ENCODE results near the gene ADD2. TPM values are rescaled to one million over a fixed set of nuclear protein-coding genes. Genes with fewer than 3 reads are reported as not detected.

ADD2 gene
- total RNA-seq, 1 experiment from 2014 or later: 0.23 TPM

- intact Hi-C loops (cut with micrococcal nuclease): loop anchor here (10.0 kb wide), 1 partner anchor 205 kb away; no protein-coding TSS in a partner anchor
- Mint-ChIP-seq H3K27me3 (ENCODE audit: insufficient read depth, unreplicated experiment) (peaks cover 43% of the 10 kb centered on the region), H3K36me3 (ENCODE audit: insufficient read depth, unreplicated experiment) (no peaks in the 10 kb centered on the region), H3K4me1 (ENCODE audit: insufficient read depth, unreplicated experiment) (no peaks in the 10 kb centered on the region), H3K27ac (ENCODE audit: low read depth, unreplicated experiment) (no peak overlapping the region), H3K9me3 (ENCODE audit: unreplicated experiment) (no peaks in the 10 kb centered on the region), H3K4me3 (ENCODE audit: unreplicated experiment) (no peak overlapping the region)
- CTCF ChIA-PET: no interaction called here
- no peak for TF ChIP-seq CTCF (IDR thresholded peaks at IDR 0.05; ENCODE audit: unreplicated experiment)
- DNase-seq (ENCODE audit: unreplicated experiment): no peak
- no TSS peak for BruUV-seq (replicated peaks)
- POLR2A ChIA-PET: no interaction called here
Observed at GRCh38 chr2:70659551-70659950, 108.4 kb downstream of the ADD2 start.

GRCh38 chr2:70658476-70658875 is 109.5 kb downstream of the ADD2 start:
- no peak for TF ChIP-seq CTCF (IDR thresholded peaks at IDR 0.05; ENCODE audit: unreplicated experiment)
- DNase-seq (ENCODE audit: unreplicated experiment): no peak
- Mint-ChIP-seq H3K4me3 (ENCODE audit: unreplicated experiment) (no peak overlapping the region), H3K36me3 (ENCODE audit: insufficient read depth, unreplicated experiment) (no peaks in the 10 kb centered on the region), H3K4me1 (ENCODE audit: insufficient read depth, unreplicated experiment) (no peaks in the 10 kb centered on the region), H3K9me3 (ENCODE audit: unreplicated experiment) (no peaks in the 10 kb centered on the region), H3K27me3 (ENCODE audit: insufficient read depth, unreplicated experiment) (peaks cover 41% of the 10 kb centered on the region), H3K27ac (ENCODE audit: low read depth, unreplicated experiment) (no peak overlapping the region)
- BruUV-seq (replicated peaks): no TSS peak
- POLR2A ChIA-PET: no interaction called here
- CTCF ChIA-PET: interaction anchor here (0.5 to 1.4 kb wide), 2 partner anchors 179 to 206 kb away, joined by 3 read pairs; no protein-coding TSS in a partner anchor
- intact Hi-C loops (cut with micrococcal nuclease): loop anchor here (10.0 kb wide), 1 partner anchor 206 kb away; no protein-coding TSS in a partner anchor

GRCh38 chr2:70657246-70657645 is 110.8 kb downstream of the ADD2 start:
- no peak for DNase-seq (ENCODE audit: unreplicated experiment)
- BruUV-seq (replicated peaks): no TSS peak
- Mint-ChIP-seq H3K27me3 (ENCODE audit: insufficient read depth, unreplicated experiment) (peaks cover 50% of the 10 kb centered on the region), H3K9me3 (ENCODE audit: unreplicated experiment) (no peaks in the 10 kb centered on the region), H3K4me3 (ENCODE audit: unreplicated experiment) (no peak overlapping the region), H3K27ac (ENCODE audit: low read depth, unreplicated experiment) (no peak overlapping the region), H3K4me1 (ENCODE audit: insufficient read depth, unreplicated experiment) (no peaks in the 10 kb centered on the region), H3K36me3 (ENCODE audit: insufficient read depth, unreplicated experiment) (no peaks in the 10 kb centered on the region)
- intact Hi-C loops (cut with micrococcal nuclease): loop anchor here (10.0 kb wide), 1 partner anchor 208 kb away; no protein-coding TSS in a partner anchor
- ChIA-PET CTCF (interaction anchor here (0.6 to 2.9 kb wide), 8 partner anchors 13 to 878 kb away, joined by 3 to 16 read pairs (median 6); no protein-coding TSS in a partner anchor), POLR2A (no interaction called here)
- no peak for TF ChIP-seq CTCF (IDR thresholded peaks at IDR 0.05; ENCODE audit: unreplicated experiment)

- Mint-ChIP-seq H3K4me3 (ENCODE audit: unreplicated experiment) (no peak overlapping the region), H3K27me3 (ENCODE audit: insufficient read depth, unreplicated experiment) (peaks cover 57% of the 10 kb centered on the region), H3K36me3 (ENCODE audit: insufficient read depth, unreplicated experiment) (no peaks in the 10 kb centered on the region), H3K9me3 (ENCODE audit: unreplicated experiment) (no peaks in the 10 kb centered on the region), H3K4me1 (ENCODE audit: insufficient read depth, unreplicated experiment) (no peaks in the 10 kb centered on the region), H3K27ac (ENCODE audit: low read depth, unreplicated experiment) (no peak overlapping the region)
- no peak for TF ChIP-seq CTCF (IDR thresholded peaks at IDR 0.05; ENCODE audit: unreplicated experiment)
- ChIA-PET POLR2A (interaction anchor here (1.4 kb wide), 1 partner anchor 129 kb away, joined by 3 read pairs; no protein-coding TSS in a partner anchor), CTCF (interaction anchor here (0.5 to 2.9 kb wide), 19 partner anchors 9 to 877 kb away, joined by 3 to 16 read pairs (median 4); partner anchors contain the start of gene FIGLA)
- intact Hi-C loops (cut with micrococcal nuclease): loop anchor here (10.0 kb wide), 1 partner anchor 208 kb away; no protein-coding TSS in a partner anchor
- BruUV-seq (replicated peaks): no TSS peak
- no peak for DNase-seq (ENCODE audit: unreplicated experiment)
Observed at GRCh38 chr2:70656421-70657010, 111.5 kb downstream of the ADD2 start.
